GM23338 (cell line): ENCODE measurements around the gene PKD2L2. TPM values are rescaled to one million over a fixed set of nuclear protein-coding genes. Genes with fewer than 3 reads are reported as not detected.

ENCODE experiments used
- ATAC-seq: fragments of 200-7000 bp; cut with Tn5 transposase; 3 replicates; pipeline ENCODE4 v1.9.1; 2020
- DNase-seq: peaks from one replicate; pipeline ENCODE4 v3.0.0-alpha.2; 2015; ENCODE audit warnings: low spot score
- H2AFZ ChIP-seq: fragments of 200-600 bp; sonication (generic); 2 replicates; pipeline ENCODE4 v1.8.0; 2016; ENCODE audit warnings: antibody characterized with exemption, mild to moderate bottlenecking, moderate library complexity
- H3F3A ChIP-seq: fragments of 200-600 bp; sonication (generic); replicated peaks from 2 replicates; pipeline ENCODE4 v1.8.0; 2017; ENCODE audit warnings: antibody characterized with exemption, mixed run types, low read depth
- H3K27ac ChIP-seq: fragments of 200-600 bp; sonication (generic); 2 replicates; pipeline ENCODE4 v1.6.1; 2016; ENCODE audit warnings: low read depth
- H3K27me3 ChIP-seq: fragments of 200-600 bp; sonication (generic); 2 replicates; pipeline ENCODE4 v1.8.0; 2016; ENCODE audit warnings: mild to moderate bottlenecking, mixed run types, moderate library complexity; ENCODE audit not compliant: insufficient read depth
- H3K36me3 ChIP-seq: fragments of 200-600 bp; sonication (generic); 2 replicates; pipeline ENCODE4 v1.8.0; 2016; ENCODE audit warnings: mild to moderate bottlenecking; ENCODE audit not compliant: insufficient read depth
- H3K4me1 ChIP-seq: fragments of 200-600 bp; sonication (generic); 2 replicates; pipeline ENCODE4 v1.8.0; 2016; ENCODE audit warnings: mild to moderate bottlenecking, moderate library complexity; ENCODE audit not compliant: insufficient read depth
- H3K4me2 ChIP-seq: fragments of 200-600 bp; sonication (generic); 2 replicates; pipeline ENCODE4 v1.7.1; 2017; ENCODE audit warnings: mixed run types
- H3K4me3 ChIP-seq: fragments of 200-600 bp; sonication (generic); 2 replicates; pipeline ENCODE4 v1.6.1; 2016; ENCODE audit warnings: mixed run types
- H3K79me2 ChIP-seq: fragments of 200-600 bp; sonication (generic); replicated peaks from 2 replicates; pipeline ENCODE4 v1.8.0; 2017; ENCODE audit warnings: mild to moderate bottlenecking; ENCODE audit not compliant: insufficient read depth
- H3K9me2 ChIP-seq: fragments of 200-600 bp; sonication (generic); 2 replicates; pipeline ENCODE4 v1.8.0; 2017; ENCODE audit not compliant: insufficient read depth
- H4K20me1 ChIP-seq: fragments of 200-600 bp; sonication (generic); replicated peaks from 2 replicates; pipeline ENCODE4 v1.8.0; 2017; ENCODE audit warnings: mild to moderate bottlenecking; ENCODE audit not compliant: insufficient read depth
- H3K27ac Mint-ChIP-seq: 2 replicates; pipeline ENCODE4 v1.8.0; 2020; ENCODE audit warnings: inconsistent platforms, mild to moderate bottlenecking, moderate library complexity, mixed read lengths
- H3K27me3 Mint-ChIP-seq: 3 replicates; pipeline ENCODE4 v1.8.0; 2022; ENCODE audit warnings: low read depth, mild to moderate bottlenecking, moderate library complexity, mixed read lengths, inconsistent platforms; ENCODE audit not compliant: insufficient read depth, poor library complexity
- H3K36me3 Mint-ChIP-seq: 3 replicates; pipeline ENCODE4 v1.8.0; 2021; ENCODE audit warnings: low read depth, mild to moderate bottlenecking, inconsistent platforms, moderate library complexity, mixed read lengths
- H3K4me1 Mint-ChIP-seq: 3 replicates; pipeline ENCODE4 v1.8.0; 2020; ENCODE audit warnings: mild to moderate bottlenecking, inconsistent platforms, mixed read lengths
- H3K4me3 Mint-ChIP-seq: 3 replicates; pipeline ENCODE4 v1.8.0; 2021; ENCODE audit warnings: moderate library complexity, mild to moderate bottlenecking, inconsistent platforms, mixed read lengths
- H3K9me3 Mint-ChIP-seq: 3 replicates; pipeline ENCODE4 v1.8.0; 2020; ENCODE audit warnings: moderate library complexity, mild to moderate bottlenecking, inconsistent platforms, mixed read lengths
- EZH2 ChIP-seq: fragments of 200-600 bp; sonication (generic); IDR thresholded peaks from one replicate; pipeline ENCODE4 v1.8.0; 2017; ENCODE audit warnings: antibody characterized with exemption, mild to moderate bottlenecking, low read depth; ENCODE audit not compliant: unreplicated experiment
- EZH2phosphoT487 ChIP-seq: fragments of 200-600 bp; sonication (generic); IDR thresholded peaks from one replicate; pipeline ENCODE4 v1.8.1; 2018; ENCODE audit warnings: antibody characterized with exemption; ENCODE audit not compliant: unreplicated experiment
- JUNB ChIP-seq: IDR thresholded peaks from one replicate; pipeline ENCODE4 v1.6.1; 2016; ENCODE audit warnings: antibody characterized with exemption; ENCODE audit not compliant: unreplicated experiment
- NANOG ChIP-seq: IDR thresholded peaks from 2 replicates; pipeline ENCODE4 v1.6.1; 2016; ENCODE audit warnings: antibody characterized with exemption, borderline replicate concordance
- ZNF114 ChIP-seq: fragments of 250-450 bp; sonication (Bioruptor Pico); IDR thresholded peaks from 2 replicates; pipeline ENCODE4 v1.5.0; 2020; ENCODE audit warnings: mild to moderate bottlenecking, moderate library complexity
- ZNF331 ChIP-seq: fragments of 250-450 bp; sonication (Bioruptor Pico); IDR thresholded peaks from 2 replicates; pipeline ENCODE4 v1.5.0; 2020; ENCODE audit warnings: low read depth, mild to moderate bottlenecking, moderate library complexity
- polyA plus RNA-seq: library from polyadenylated mRNA; unstranded; fragments of >200 nt; fragmentation: Nextera tagmentation; extraction: Ambion mirVana; gene quantifications from 2 replicates; pipeline ENCODE4 v1.2.1, GENCODE V29; 2016
- total RNA-seq: library from RNA; depleted of rRNA; stranded (reverse); fragments of >200 nt; shearing (Covaris generic); gene quantifications from 2 replicates; pipeline ENCODE4 v1.2.3, GENCODE V29; 2014
- TF ChIP-seq, protein P1 (sequence below): IDR thresholded peaks from one replicate; pipeline ENCODE4 v1.6.1; 2018; ENCODE audit warnings: antibody characterized with exemption; ENCODE audit not compliant: unreplicated experiment
- TF ChIP-seq, protein P2 (sequence below): fragments of 250-450 bp; sonication (Bioruptor Pico); IDR thresholded peaks from 2 replicates; pipeline ENCODE4 v1.5.0; 2020; ENCODE audit warnings: mild to moderate bottlenecking, moderate library complexity
- TF ChIP-seq, protein P3 (sequence below), 2 experiments: fragments of 200-600 bp in 1 of 2; sonication (generic) in 1 of 2; conservative IDR thresholded peaks; 2 replicates each; pipeline versions ENCODE4 v1.5.1 to v1.6.1; 2016 to 2017; ENCODE audit warnings: antibody characterized with exemption in 2 of 2, low read depth in 2 of 2, mild to moderate bottlenecking in 2 of 2, moderate library complexity in 1 of 2

PKD2L2 gene
- total and polyA plus RNA-seq, 2 experiments from 2014 or later: 0.16 TPM; not detected in 1

DNA sequence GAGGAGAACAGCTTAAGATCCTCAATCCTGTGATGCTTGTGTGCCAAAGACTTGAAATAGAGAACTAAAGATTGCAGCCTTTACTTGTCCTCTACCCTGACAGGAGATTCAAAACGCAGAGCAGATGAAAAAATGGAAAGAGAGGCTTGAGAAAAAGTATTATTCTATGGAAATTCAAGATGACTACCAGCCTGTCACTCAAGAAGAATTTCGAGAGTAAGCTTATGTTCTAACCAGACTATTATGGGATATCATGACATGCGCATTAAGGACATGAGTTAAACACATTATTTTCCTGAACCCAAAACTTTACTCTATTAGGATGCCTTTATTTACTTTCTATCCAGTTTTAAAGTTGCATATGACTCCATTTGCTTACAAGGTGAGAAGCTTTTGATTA lies 46.4 kb downstream of the PKD2L2 start:
- TF ChIP-seq, protein P1, sequence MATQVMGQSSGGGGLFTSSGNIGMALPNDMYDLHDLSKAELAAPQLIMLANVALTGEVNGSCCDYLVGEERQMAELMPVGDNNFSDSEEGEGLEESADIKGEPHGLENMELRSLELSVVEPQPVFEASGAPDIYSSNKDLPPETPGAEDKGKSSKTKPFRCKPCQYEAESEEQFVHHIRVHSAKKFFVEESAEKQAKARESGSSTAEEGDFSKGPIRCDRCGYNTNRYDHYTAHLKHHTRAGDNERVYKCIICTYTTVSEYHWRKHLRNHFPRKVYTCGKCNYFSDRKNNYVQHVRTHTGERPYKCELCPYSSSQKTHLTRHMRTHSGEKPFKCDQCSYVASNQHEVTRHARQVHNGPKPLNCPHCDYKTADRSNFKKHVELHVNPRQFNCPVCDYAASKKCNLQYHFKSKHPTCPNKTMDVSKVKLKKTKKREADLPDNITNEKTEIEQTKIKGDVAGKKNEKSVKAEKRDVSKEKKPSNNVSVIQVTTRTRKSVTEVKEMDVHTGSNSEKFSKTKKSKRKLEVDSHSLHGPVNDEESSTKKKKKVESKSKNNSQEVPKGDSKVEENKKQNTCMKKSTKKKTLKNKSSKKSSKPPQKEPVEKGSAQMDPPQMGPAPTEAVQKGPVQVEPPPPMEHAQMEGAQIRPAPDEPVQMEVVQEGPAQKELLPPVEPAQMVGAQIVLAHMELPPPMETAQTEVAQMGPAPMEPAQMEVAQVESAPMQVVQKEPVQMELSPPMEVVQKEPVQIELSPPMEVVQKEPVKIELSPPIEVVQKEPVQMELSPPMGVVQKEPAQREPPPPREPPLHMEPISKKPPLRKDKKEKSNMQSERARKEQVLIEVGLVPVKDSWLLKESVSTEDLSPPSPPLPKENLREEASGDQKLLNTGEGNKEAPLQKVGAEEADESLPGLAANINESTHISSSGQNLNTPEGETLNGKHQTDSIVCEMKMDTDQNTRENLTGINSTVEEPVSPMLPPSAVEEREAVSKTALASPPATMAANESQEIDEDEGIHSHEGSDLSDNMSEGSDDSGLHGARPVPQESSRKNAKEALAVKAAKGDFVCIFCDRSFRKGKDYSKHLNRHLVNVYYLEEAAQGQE: no peak
- no peak for TF ChIP-seq ZNF331 (CRISPR knock-in tag)
- TF ChIP-seq ZNF114: no peak
- TF ChIP-seq EZH2: no peak
- TF ChIP-seq, protein P2, sequence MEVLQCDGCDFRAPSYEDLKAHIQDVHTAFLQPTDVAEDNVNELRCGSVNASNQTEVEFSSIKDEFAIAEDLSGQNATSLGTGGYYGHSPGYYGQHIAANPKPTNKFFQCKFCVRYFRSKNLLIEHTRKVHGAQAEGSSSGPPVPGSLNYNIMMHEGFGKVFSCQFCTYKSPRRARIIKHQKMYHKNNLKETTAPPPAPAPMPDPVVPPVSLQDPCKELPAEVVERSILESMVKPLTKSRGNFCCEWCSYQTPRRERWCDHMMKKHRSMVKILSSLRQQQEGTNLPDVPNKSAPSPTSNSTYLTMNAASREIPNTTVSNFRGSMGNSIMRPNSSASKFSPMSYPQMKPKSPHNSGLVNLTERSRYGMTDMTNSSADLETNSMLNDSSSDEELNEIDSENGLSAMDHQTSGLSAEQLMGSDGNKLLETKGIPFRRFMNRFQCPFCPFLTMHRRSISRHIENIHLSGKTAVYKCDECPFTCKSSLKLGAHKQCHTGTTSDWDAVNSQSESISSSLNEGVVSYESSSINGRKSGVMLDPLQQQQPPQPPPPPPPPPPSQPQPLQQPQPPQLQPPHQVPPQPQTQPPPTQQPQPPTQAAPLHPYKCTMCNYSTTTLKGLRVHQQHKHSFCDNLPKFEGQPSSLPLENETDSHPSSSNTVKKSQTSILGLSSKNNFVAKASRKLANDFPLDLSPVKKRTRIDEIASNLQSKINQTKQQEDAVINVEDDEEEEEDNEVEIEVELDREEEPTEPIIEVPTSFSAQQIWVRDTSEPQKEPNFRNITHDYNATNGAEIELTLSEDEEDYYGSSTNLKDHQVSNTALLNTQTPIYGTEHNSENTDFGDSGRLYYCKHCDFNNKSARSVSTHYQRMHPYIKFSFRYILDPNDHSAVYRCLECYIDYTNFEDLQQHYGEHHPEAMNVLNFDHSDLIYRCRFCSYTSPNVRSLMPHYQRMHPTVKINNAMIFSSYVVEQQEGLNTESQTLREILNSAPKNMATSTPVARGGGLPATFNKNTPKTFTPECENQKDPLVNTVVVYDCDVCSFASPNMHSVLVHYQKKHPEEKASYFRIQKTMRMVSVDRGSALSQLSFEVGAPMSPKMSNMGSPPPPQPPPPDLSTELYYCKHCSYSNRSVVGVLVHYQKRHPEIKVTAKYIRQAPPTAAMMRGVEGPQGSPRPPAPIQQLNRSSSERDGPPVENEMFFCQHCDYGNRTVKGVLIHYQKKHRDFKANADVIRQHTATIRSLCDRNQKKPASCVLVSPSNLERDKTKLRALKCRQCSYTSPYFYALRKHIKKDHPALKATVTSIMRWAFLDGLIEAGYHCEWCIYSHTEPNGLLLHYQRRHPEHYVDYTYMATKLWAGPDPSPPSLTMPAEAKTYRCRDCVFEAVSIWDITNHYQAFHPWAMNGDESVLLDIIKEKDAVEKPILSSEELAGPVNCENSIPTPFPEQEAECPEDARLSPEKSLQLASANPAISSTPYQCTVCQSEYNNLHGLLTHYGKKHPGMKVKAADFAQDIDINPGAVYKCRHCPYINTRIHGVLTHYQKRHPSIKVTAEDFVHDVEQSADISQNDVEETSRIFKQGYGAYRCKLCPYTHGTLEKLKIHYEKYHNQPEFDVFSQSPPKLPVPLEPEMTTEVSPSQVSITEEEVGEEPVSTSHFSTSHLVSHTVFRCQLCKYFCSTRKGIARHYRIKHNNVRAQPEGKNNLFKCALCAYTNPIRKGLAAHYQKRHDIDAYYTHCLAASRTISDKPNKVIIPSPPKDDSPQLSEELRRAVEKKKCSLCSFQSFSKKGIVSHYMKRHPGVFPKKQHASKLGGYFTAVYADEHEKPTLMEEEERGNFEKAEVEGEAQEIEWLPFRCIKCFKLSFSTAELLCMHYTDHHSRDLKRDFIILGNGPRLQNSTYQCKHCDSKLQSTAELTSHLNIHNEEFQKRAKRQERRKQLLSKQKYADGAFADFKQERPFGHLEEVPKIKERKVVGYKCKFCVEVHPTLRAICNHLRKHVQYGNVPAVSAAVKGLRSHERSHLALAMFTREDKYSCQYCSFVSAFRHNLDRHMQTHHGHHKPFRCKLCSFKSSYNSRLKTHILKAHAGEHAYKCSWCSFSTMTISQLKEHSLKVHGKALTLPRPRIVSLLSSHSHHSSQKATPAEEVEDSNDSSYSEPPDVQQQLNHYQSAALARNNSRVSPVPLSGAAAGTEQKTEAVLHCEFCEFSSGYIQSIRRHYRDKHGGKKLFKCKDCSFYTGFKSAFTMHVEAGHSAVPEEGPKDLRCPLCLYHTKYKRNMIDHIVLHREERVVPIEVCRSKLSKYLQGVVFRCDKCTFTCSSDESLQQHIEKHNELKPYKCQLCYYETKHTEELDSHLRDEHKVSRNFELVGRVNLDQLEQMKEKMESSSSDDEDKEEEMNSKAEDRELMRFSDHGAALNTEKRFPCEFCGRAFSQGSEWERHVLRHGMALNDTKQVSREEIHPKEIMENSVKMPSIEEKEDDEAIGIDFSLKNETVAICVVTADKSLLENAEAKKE (CRISPR knock-in tag): no peak
- no peak for TF ChIP-seq JUNB
- TF ChIP-seq NANOG: no peak
- TF ChIP-seq EZH2phosphoT487: no peak
- TF ChIP-seq, protein P3, sequence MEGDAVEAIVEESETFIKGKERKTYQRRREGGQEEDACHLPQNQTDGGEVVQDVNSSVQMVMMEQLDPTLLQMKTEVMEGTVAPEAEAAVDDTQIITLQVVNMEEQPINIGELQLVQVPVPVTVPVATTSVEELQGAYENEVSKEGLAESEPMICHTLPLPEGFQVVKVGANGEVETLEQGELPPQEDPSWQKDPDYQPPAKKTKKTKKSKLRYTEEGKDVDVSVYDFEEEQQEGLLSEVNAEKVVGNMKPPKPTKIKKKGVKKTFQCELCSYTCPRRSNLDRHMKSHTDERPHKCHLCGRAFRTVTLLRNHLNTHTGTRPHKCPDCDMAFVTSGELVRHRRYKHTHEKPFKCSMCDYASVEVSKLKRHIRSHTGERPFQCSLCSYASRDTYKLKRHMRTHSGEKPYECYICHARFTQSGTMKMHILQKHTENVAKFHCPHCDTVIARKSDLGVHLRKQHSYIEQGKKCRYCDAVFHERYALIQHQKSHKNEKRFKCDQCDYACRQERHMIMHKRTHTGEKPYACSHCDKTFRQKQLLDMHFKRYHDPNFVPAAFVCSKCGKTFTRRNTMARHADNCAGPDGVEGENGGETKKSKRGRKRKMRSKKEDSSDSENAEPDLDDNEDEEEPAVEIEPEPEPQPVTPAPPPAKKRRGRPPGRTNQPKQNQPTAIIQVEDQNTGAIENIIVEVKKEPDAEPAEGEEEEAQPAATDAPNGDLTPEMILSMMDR (conservative IDR thresholded peaks at IDR 0.05; ENCODE audit: low read depth in 2 of 2): no peak
- Histone ChIP-seq H3K27me3 (no peaks in the 10 kb centered on the region), H4K20me1 (no peaks in the 10 kb centered on the region), H3K27ac (no peak overlapping the region), H3K36me3 (peaks cover 13% of the 10 kb centered on the region; the same call in 1 of the 2 replicates), H3K4me1 (no peaks in the 10 kb centered on the region), H3K4me2 (no peak overlapping the region), H3K9me2 (no peaks in the 10 kb centered on the region), H3F3A (no peaks in the 10 kb centered on the region), H2AFZ (no peak overlapping the region), H3K4me3 (no peak overlapping the region), H3K79me2 (no peaks in the 10 kb centered on the region)
- Mint-ChIP-seq H3K27ac (no peak overlapping the region), H3K4me1 (no peaks in the 10 kb centered on the region), H3K27me3 (peaks cover 3% of the 10 kb centered on the region), H3K9me3 (no peaks in the 10 kb centered on the region), H3K36me3 (peaks cover 23% of the 10 kb centered on the region; the same call in 2 of the 3 replicates), H3K4me3 (no peak overlapping the region)
- no peak for DNase-seq
- ATAC-seq: no peak
